SK-N-SH (cell line): ENCODE results near the gene C10orf143.
"Not testable (repeated sequence)": the region's sequence is repeated elsewhere in the genome, so short reads cannot be mapped to it uniquely, and the experiment has no call there.

Experiments used
- TF ChIP-seq, protein P1 (sequence below): IDR thresholded peaks from 2 replicates; pipeline ENCODE4 v1.4.0; 2012; ENCODE audit warnings: low read depth
- TF ChIP-seq, protein P2 (sequence below): IDR thresholded peaks from 2 replicates; pipeline ENCODE4 v1.6.1; 2012; ENCODE audit warnings: mild to moderate bottlenecking, low read depth, low read length, moderate library complexity

DNA sequence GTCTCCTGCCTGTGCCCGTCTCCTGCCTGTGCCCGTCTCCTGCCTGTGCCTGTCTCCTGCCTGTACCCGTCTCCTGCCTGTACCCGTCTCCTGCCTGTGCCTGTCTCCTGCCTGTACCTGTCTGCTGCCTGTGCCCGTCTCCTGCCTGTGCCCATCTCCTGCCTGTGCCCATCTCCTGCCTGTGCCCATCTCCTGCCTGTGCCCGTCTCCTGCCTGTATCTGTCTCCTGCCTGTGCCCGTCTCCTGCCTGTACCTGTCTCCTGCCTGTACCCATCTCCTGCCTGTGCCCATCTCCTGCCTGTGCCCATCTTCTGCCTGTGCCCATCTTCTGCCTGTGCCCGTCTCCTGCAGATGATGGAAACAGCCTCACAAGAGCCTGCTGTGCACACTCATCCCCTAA, 86.3 kb downstream of the C10orf143 start:
- TF ChIP-seq, protein P1, sequence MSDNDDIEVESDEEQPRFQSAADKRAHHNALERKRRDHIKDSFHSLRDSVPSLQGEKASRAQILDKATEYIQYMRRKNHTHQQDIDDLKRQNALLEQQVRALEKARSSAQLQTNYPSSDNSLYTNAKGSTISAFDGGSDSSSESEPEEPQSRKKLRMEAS = not testable (repeated sequence)
- TF ChIP-seq, protein P2, sequence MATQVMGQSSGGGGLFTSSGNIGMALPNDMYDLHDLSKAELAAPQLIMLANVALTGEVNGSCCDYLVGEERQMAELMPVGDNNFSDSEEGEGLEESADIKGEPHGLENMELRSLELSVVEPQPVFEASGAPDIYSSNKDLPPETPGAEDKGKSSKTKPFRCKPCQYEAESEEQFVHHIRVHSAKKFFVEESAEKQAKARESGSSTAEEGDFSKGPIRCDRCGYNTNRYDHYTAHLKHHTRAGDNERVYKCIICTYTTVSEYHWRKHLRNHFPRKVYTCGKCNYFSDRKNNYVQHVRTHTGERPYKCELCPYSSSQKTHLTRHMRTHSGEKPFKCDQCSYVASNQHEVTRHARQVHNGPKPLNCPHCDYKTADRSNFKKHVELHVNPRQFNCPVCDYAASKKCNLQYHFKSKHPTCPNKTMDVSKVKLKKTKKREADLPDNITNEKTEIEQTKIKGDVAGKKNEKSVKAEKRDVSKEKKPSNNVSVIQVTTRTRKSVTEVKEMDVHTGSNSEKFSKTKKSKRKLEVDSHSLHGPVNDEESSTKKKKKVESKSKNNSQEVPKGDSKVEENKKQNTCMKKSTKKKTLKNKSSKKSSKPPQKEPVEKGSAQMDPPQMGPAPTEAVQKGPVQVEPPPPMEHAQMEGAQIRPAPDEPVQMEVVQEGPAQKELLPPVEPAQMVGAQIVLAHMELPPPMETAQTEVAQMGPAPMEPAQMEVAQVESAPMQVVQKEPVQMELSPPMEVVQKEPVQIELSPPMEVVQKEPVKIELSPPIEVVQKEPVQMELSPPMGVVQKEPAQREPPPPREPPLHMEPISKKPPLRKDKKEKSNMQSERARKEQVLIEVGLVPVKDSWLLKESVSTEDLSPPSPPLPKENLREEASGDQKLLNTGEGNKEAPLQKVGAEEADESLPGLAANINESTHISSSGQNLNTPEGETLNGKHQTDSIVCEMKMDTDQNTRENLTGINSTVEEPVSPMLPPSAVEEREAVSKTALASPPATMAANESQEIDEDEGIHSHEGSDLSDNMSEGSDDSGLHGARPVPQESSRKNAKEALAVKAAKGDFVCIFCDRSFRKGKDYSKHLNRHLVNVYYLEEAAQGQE = not testable (repeated sequence)
